ENCODE data around the gene RNF126. TPM values are rescaled to one million over a fixed set of nuclear protein-coding genes. Genes with fewer than 3 reads are reported as not detected.

The RNF126 gene
- total RNA-seq, 2 donors from 2014 or later = 23.3 to 45.8 TPM

DNA sequence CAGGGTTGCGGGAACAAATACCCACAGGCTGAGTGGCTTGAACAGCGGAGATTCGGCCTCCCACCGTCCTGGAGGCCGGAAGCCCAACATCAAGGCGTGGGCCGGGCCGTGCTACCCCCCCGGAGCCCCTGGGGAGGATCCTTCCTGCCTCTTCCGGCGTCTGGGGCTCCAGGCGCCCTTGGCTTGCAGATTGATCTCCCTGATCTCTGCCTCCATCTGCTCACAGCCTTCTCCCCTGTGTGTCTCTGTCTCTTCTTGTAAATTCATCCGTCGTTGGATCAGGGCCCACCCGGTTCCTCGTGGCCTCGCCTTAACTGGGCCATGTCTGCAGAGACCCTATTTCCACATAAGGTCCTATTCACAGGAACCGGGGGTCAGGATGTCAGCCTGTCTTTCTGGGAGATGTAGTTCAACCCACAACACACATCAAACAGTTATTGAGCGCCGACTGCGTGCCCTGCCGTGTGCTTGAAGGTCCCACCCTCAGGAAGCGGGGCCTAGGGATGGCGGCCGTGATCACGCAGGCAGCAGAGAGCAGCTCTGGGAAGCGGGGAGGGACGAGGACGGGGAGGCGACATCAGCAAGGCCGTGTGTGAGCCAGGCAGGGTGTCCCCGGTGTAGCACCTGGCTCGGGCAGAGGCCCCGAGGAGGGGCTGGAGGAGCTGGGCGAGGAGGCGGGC, 52.1 kb downstream of the RNF126 start:
- H3K4me3 ChIP-seq = no peak overlapping the region
- peaks cover 5% of the 10 kb centered on the region for H3K4me1 ChIP-seq
- H3K27me3 ChIP-seq = no peaks in the 10 kb centered on the region
- 31 to 64% methylated on average over 24 to 36 of the region's 36 CpGs for WGBS, 2 donors
- TF ChIP-seq POLR2A (IDR thresholded peaks at IDR 0.05) = no peak
- TF ChIP-seq, protein P1, sequence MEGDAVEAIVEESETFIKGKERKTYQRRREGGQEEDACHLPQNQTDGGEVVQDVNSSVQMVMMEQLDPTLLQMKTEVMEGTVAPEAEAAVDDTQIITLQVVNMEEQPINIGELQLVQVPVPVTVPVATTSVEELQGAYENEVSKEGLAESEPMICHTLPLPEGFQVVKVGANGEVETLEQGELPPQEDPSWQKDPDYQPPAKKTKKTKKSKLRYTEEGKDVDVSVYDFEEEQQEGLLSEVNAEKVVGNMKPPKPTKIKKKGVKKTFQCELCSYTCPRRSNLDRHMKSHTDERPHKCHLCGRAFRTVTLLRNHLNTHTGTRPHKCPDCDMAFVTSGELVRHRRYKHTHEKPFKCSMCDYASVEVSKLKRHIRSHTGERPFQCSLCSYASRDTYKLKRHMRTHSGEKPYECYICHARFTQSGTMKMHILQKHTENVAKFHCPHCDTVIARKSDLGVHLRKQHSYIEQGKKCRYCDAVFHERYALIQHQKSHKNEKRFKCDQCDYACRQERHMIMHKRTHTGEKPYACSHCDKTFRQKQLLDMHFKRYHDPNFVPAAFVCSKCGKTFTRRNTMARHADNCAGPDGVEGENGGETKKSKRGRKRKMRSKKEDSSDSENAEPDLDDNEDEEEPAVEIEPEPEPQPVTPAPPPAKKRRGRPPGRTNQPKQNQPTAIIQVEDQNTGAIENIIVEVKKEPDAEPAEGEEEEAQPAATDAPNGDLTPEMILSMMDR (IDR thresholded peaks at IDR 0.05) = no peak
- no peaks in the 10 kb centered on the region for H3K9me3 ChIP-seq
- H3K27ac ChIP-seq = no peak overlapping the region
- DNase-seq = peak in 2 of 4 donors; percentile 35 to 39
- intact Hi-C loops (cut with DNase I) = no loop called here
- no peaks in the 10 kb centered on the region for H3K36me3 ChIP-seq (replicated peaks in 1 of 2; ENCODE audit: insufficient read depth in 1 of 2, low read depth in 2 of 2)
- peak; percentile 38 for ATAC-seq

DNA sequence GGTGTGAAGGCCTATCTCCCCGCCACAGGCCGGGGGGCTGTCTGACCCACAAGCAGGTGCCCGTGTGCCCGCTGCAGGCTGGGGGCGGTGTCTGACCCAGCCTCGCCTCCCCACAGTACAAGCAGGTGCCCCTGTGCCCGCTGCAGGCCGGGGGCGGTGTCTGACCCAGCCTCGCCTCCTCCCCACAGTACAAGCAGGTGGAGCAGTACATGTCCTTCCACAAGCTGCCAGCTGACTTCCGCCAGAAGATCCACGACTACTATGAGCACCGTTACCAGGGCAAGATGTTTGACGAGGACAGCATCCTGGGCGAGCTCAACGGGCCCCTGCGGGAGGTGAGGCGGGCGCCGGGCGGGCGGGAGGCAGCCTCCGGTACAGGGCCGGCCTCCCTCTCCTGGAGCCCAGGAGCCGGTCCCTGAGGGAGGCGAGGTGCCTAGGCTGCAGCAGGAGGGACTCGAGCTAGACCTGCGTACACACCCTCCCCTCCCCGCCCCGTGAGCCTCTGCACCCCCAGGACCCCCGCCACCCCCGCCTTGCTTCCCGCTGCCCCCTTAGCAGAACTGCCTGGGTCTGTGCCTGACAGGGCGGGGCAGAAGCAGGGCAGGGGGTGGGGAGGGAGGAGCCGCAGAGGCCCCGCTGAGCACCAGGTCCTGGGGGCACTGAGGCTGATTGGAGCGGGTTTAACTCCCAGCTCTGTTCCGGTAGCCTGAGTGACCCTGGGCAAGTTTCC, 52.8 kb downstream of the RNF126 start:
- WGBS, 2 donors = 58 to 60% methylated on average over 1 to 32 of the region's 38 CpGs
- no peak for TF ChIP-seq POLR2A (IDR thresholded peaks at IDR 0.05)
- ATAC-seq (no peak), DNase-seq (no peak)
- H3K36me3 ChIP-seq (replicated peaks in 1 of 2; ENCODE audit: insufficient read depth in 1 of 2, low read depth in 2 of 2) = no peaks in the 10 kb centered on the region
- no peak overlapping the region for H3K4me3 ChIP-seq
- H3K27ac ChIP-seq = no peak overlapping the region
- intact Hi-C loops (cut with DNase I) = no loop called here
- H3K4me1 ChIP-seq = peaks cover 5% of the 10 kb centered on the region
- H3K27me3 ChIP-seq = no peaks in the 10 kb centered on the region
- H3K9me3 ChIP-seq = no peaks in the 10 kb centered on the region

DNA sequence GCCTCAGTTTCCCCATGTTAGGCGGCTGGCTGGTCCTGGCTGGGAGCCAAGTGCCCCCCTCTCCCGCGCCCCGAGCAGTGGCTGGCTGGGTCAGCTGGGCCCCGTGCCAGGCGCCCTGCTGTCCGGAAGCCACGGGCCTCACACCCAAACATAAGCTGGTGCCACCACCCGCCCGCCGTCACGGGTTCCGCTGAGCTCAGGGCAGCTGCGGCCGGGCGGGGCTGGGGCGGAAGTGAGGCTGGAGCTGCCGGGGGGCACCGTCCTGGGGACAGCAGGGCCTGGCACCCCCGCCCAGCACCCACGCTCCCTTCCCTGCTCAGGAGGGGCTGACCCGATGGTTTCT, 54.0 kb downstream of the RNF126 start:
- intact Hi-C loops (cut with DNase I) = no loop called here
- Histone ChIP-seq H3K36me3 (replicated peaks in 1 of 2; ENCODE audit: insufficient read depth in 1 of 2, low read depth in 2 of 2) (no peaks in the 10 kb centered on the region), H3K9me3 (no peaks in the 10 kb centered on the region), H3K4me1 (peaks cover 5% of the 10 kb centered on the region), H3K27me3 (no peaks in the 10 kb centered on the region), H3K27ac (no peak overlapping the region), H3K4me3 (no peak overlapping the region)
- TF ChIP-seq POLR2A (IDR thresholded peaks at IDR 0.05) = no peak
- TF ChIP-seq, protein P1 (IDR thresholded peaks at IDR 0.05) = no peak
- DNase-seq (peak in 1 of 4 donors; percentile 39), ATAC-seq (no peak)
- 41 to 58% methylated on average over 9 to 22 of the region's 22 CpGs for WGBS, 2 donors

DNA sequence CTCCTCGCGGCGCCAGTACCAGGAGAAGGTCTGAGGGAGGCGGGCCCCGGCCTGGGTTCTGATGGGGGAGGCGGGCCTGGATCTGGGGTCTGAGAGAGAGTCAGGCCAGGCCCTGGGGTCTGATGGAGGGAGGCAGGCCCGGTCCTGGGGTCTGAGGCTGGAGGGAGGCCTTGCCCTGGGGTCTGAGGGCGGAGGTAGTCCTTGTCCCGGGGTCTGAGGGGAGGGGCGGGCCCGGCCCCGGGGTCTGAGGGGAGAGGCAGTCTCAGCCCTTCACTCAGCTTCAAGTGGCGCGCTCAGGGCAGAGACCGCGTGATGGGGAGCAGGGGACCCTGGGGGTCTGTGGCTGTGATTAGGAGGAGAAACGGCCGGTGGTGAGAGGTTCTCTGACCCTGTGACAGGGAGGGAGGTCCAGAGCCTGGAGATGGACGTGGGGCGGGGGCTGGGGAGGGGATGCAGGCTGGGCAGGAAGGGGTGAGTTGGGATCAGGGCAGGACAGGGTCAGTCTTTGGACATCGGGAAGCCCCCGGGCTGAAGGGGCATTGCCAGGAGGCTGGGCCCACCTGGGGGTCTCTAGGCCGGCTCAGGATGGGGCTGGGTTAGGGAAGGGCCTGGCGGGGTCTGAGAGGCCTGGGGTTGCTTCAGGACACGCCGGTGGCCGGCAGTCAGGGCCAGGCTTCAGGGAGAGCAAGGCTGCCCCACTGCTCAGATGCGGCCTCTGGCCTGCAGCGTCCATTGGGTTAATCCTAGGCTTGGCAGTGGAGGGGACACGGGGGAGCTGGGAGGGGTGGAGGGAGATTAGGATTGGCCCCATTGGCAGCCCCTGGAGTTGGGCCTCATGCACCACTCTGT, 54.6 kb downstream of the RNF126 start:
- H3K27me3 ChIP-seq = no peaks in the 10 kb centered on the region
- TF ChIP-seq, protein P1 (IDR thresholded peaks at IDR 0.05) = no peak
- TF ChIP-seq POLR2A (IDR thresholded peaks at IDR 0.05) = no peak
- no peak overlapping the region for H3K27ac ChIP-seq
- no peaks in the 10 kb centered on the region for H3K9me3 ChIP-seq
- H3K36me3 ChIP-seq (replicated peaks in 1 of 2; ENCODE audit: insufficient read depth in 1 of 2, low read depth in 2 of 2) = no peaks in the 10 kb centered on the region
- no peak for DNase-seq
- no peak overlapping the region for H3K4me3 ChIP-seq
- peaks cover 5% of the 10 kb centered on the region for H3K4me1 ChIP-seq
- ATAC-seq = no peak
- intact Hi-C loops (cut with DNase I) = no loop called here
- 71 to 75% methylated on average over 21 to 30 of the region's 30 CpGs for whole genome bisulfite sequencing, 2 donors

All from body of pancreas (tissue), 4 donors.